Testis (tissue), 3 donors: ENCODE data around the gene CORO1C. TPM values are rescaled to one million over a fixed set of nuclear protein-coding genes. Genes with fewer than 3 reads are reported as not detected.

Experiments
- DNase-seq: peaks from one replicate; pipeline ENCODE4 v3.0.0-alpha.2; 2019
- H3K27ac ChIP-seq, 2 donors: fragments of 200-600 bp; sonication (generic); one replicate each; pipeline ENCODE4 v1.5.1; 2019
- H3K27me3 ChIP-seq: fragments of 200-600 bp; sonication (generic); one replicate; pipeline ENCODE4 v1.5.1; 2019
- H3K36me3 ChIP-seq: fragments of 200-600 bp; sonication (generic); one replicate; pipeline ENCODE4 v1.5.1; 2017; ENCODE audit warnings: low read depth; ENCODE audit errors: missing control alignments
- H3K4me1 ChIP-seq: fragments of 200-600 bp; sonication (generic); one replicate; pipeline ENCODE4 v1.5.1; 2019
- H3K4me3 ChIP-seq, 2 donors: fragments of 200-600 bp; sonication (generic); one replicate each; pipeline ENCODE4 v1.5.1; 2017 to 2019
- H3K9me3 ChIP-seq: fragments of 200-600 bp; sonication (generic); one replicate; pipeline ENCODE4 v1.5.1; 2017
- POLR2A ChIP-seq: fragments of 450-650 bp; IDR thresholded peaks from one replicate; pipeline ENCODE4 v1.6.1; 2017; ENCODE audit warnings: antibody characterized with exemption, mild to moderate bottlenecking, moderate library complexity
- WGBS, 2 donors: methylation state at CpG; one replicate each; pipeline ENCODE4 v1.1.5; 2018; 5-methylcytosine and 5-hydroxymethylcytosine counted together
- intact Hi-C: fragments of 100-400 bp; cut with DNase I; formaldehyde crosslinking; loops from one replicate; pipeline ENCODE4 v1.15.1; 2023; ENCODE audit warnings: low total_unique reads
- polyA plus RNA-seq: library from polyadenylated mRNA; stranded (reverse); fragments of 350-450 nt; fragmentation: Illumina TruSeq; extraction: RNeasy Lipid Tissue Mini Kit (QIAGEN cat#74804); gene quantifications from one replicate; pipeline ENCODE4 v1.2.3, GENCODE V29; 2014; ENCODE audit warnings: low read depth, low replicate concordance; ENCODE audit not compliant: insufficient read depth
- total RNA-seq, 2 donors: library from RNA; depleted of rRNA; stranded (reverse); fragments of >200 nt; gene quantifications; one replicate each; pipeline ENCODE4 v1.2.3, GENCODE V29; 2016
- TF ChIP-seq, protein P1 (sequence below), 3 experiments: fragments of 450-650 bp in 2 of 3; fragments of 200-600 bp in 1 of 3; sonication (generic) in 1 of 3; IDR thresholded peaks; one replicate each; pipeline ENCODE4 v1.5.1; 2016 to 2019; ENCODE audit warnings: antibody characterized with exemption in 3 of 3, mild to moderate bottlenecking in 2 of 3, moderate library complexity in 1 of 3

Gene CORO1C
- total and polyA plus RNA-seq, 3 donors from 2014 or later: 57.2 to 73.4 (median 70.2) TPM

DNA sequence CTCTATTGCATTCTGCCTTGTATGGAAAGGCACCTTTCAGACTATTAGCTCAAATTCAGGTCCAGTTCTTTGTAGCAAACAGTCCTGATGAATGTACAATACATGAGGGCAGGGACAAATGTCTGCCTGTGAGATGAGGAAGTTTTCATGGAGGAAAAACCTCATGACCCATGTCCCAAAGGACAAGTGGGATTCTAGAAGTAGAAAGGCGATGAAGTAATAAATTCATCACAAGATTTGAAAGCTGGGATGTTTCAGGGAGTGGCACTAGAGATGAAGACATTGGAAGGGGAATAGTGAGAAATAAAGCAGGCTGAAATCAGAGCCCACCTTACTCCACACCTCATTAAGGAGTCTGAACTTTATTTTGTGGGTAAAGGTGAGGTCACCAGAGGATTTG, 4.2 kb downstream of the CORO1C start:
- intact Hi-C loops: no loop called here
- no peak overlapping the region for H3K27ac ChIP-seq

DNA sequence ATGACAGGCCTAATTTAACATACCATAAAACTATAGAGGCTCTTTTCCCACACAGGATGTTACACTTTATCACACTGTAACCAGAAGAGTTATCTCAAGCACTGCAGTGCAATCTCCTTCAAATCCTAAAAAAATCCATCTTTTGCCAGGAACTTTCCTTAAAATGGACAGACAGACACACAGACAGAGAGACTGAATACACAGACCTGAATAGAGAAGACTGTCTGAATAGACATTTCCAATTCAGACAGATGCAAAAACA, 6.5 kb downstream of the CORO1C start:
- intact Hi-C loops: no loop called here
- no peaks in the 10 kb centered on the region for H3K27me3 ChIP-seq
- H3K9me3 ChIP-seq: no peaks in the 10 kb centered on the region
- TF ChIP-seq POLR2A: no peak
- TF ChIP-seq, protein P1, sequence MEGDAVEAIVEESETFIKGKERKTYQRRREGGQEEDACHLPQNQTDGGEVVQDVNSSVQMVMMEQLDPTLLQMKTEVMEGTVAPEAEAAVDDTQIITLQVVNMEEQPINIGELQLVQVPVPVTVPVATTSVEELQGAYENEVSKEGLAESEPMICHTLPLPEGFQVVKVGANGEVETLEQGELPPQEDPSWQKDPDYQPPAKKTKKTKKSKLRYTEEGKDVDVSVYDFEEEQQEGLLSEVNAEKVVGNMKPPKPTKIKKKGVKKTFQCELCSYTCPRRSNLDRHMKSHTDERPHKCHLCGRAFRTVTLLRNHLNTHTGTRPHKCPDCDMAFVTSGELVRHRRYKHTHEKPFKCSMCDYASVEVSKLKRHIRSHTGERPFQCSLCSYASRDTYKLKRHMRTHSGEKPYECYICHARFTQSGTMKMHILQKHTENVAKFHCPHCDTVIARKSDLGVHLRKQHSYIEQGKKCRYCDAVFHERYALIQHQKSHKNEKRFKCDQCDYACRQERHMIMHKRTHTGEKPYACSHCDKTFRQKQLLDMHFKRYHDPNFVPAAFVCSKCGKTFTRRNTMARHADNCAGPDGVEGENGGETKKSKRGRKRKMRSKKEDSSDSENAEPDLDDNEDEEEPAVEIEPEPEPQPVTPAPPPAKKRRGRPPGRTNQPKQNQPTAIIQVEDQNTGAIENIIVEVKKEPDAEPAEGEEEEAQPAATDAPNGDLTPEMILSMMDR (IDR thresholded peaks at IDR 0.05): no peak
- H3K4me1 ChIP-seq: peaks cover 30% of the 10 kb centered on the region
- no peak for DNase-seq
- peak overlapping the region in 1 of 2 donors; percentile 10 for H3K27ac ChIP-seq
- no peak overlapping the region for H3K4me3 ChIP-seq
- H3K36me3 ChIP-seq: no peaks in the 10 kb centered on the region

More for the DNA sequence above, 4.2 kb downstream of the CORO1C start:
- no peaks in the 10 kb centered on the region for H3K36me3 ChIP-seq
- no peak for TF ChIP-seq POLR2A
- TF ChIP-seq, protein P1 (IDR thresholded peaks at IDR 0.05): no peak
- DNase-seq: no peak
- no peak overlapping the region for H3K4me3 ChIP-seq
- 52 to 91% methylated on average over 1 of the region's 1 CpG for WGBS, 2 donors
- no peaks in the 10 kb centered on the region for H3K27me3 ChIP-seq
- H3K9me3 ChIP-seq: no peaks in the 10 kb centered on the region
- H3K4me1 ChIP-seq: peaks cover 26% of the 10 kb centered on the region

DNA sequence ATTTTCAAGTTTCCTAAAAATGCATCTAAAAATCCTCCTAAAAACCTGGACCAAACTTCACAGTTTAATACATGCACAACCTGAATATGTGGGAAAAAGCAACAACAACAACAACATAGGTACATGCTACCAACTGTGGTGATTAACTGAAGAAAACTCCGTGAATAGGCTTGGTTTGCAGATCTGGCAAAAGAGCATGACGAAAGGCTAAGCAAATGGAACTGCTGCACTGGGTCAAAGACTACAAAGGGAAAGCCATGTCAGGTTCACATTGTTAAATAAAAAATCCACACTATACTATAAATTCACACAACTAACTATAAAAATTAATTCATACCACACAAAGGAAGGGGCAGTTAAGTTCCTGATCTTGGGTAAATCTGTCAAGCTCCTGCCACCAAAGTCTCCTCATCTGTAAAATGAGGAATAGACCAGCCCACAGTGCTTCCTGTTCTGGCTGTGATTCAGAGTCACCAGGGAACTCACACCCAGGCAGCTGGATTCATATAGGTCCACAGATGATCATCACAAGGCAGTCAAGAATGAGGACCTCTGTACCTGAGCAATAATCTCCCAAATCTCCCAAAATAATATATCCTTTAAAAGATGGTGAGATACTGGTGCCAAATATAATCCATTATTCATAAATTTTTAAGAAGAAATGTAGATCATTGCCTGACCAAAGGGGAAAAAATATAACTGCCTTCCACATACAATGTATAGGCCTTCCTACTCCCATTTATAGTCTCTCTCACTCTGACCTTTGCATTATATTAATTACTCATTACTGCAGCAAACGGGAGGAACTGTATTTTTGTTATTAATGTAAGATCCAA, 7.0 kb downstream of the CORO1C start:
- Histone ChIP-seq H3K4me3 (no peak overlapping the region), H3K36me3 (no peaks in the 10 kb centered on the region), H3K27me3 (no peaks in the 10 kb centered on the region), H3K9me3 (no peaks in the 10 kb centered on the region), H3K27ac (peak overlapping the region in 1 of 2 donors; percentile 10), H3K4me1 (peaks cover 27% of the 10 kb centered on the region)
- TF ChIP-seq, protein P1 (IDR thresholded peaks at IDR 0.05): no peak
- no peak for TF ChIP-seq POLR2A
- 68 to 83% methylated on average over 3 of the region's 3 CpGs for WGBS, 2 donors
- DNase-seq: no peak
- intact Hi-C loops: no loop called here

DNA sequence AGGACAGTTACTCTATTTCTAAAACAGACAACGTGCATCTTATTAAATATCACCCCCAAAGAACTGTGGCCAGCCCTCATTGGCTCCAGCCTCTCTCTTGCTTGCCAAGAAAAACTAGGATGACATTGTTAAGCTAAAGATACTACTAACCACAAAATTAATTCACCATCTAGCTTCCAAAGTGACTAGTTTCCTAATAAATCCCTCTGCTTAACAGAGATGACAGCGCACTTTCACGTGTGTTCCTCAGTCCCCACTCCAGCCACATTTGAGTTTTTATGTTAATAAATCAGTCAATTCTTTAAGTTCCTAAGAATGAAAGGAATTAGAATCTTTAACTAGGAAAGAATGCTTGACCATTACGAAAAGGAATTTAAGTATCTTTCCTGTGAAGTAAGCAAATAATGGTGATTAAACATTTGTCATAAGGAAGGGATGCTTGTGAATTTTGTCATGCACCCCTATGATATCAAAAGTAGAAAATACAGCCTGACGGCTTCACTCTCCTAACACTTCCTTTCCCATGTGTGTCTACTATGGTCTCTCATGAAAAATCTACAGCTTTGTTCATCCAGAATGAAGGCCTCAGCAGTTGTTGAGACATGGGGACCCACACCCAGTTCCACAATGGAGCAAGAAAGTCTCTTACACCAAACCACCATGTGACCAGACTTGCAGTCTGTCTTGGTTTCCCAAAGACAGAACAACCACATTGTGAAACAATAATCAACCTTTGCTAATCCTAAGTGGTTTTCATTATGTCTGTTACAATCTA, 8.1 kb downstream of the CORO1C start:
- DNase-seq: no peak
- intact Hi-C loops: no loop called here
- Histone ChIP-seq H3K36me3 (no peaks in the 10 kb centered on the region), H3K4me3 (no peak overlapping the region), H3K27me3 (no peaks in the 10 kb centered on the region), H3K4me1 (peaks cover 16% of the 10 kb centered on the region), H3K9me3 (no peaks in the 10 kb centered on the region), H3K27ac (peak overlapping the region in 1 of 2 donors; percentile 64)
- TF ChIP-seq, protein P1 (IDR thresholded peaks at IDR 0.05): no peak
- no peak for TF ChIP-seq POLR2A
- 57 to 60% methylated on average over 5 of the region's 5 CpGs for WGBS, 2 donors
